ENCODE data around the gene CEACAM18.
"Not testable (repeated sequence)": the region's sequence is repeated elsewhere in the genome, so short reads cannot be mapped to it uniquely, and the experiment has no call there.

The CEACAM18 gene

DNA sequence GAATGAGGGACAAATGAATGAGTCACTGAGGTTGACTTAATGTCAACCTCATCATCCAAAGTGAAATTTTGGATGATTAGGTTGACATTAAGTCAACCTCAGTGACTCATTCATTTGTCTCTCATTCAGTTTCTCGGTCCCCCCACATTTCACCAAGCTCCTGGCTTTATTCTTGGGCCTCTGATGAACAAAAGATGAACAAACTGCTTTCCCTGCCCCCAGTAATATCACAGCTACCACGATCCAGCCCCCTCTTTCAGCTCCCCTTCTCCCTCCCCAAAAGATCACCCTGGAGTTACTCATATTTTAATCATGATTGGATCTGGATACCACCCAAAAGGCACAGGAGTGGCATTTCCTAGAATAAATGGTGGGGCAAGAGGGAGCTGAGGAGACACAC is 10.8 kb downstream of the CEACAM18 start:
- no peak for FAIRE-seq
- no peak for DNase-seq (ENCODE audit: insufficient read length, low spot score)

DNA sequence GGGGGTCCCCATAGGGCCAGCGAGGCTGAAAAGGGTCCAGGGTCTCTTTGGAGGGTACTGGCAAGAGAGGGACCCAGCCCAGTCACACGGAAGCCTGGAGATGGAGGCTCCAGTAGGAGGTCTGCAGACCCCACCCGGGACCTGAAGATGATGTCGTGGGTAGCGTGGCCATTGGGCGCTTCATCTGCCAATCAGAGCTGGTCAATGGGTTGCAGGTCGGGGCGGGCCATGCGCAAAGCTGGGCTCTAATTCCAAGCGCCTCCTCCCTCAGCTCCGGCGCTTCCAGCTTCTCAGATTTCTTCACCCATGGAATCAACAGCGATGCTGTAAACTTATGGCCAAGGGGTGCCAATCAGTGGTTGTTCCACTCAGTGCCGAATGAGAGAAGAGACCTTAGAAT is 12.3 kb downstream of the CEACAM18 start:
- no peak for FAIRE-seq
- DNase-seq (ENCODE audit: insufficient read length, low spot score) = no peak

DNA sequence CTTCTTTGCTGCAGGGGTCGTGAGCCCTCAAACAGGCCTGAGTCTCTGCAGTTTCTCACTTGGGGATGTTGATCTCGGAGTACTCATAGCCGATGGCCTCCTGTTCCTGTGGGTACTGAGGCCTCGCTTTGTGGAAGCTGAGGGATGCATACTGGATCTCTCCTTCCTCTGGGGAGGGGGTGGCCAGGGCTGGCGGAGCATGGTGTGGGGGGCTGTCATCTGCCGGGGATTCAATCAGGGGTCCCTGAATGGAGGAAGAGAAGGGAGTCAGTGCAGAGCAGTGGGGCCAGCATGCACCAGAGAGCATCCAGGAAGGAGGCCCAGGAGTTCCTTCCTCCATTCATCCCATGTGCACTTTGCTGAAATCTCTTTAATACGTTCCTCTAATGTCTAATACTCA is 13.2 kb downstream of the CEACAM18 start:
- DNase-seq (ENCODE audit: insufficient read length, low spot score) (no peak), FAIRE-seq (no peak)

DNA sequence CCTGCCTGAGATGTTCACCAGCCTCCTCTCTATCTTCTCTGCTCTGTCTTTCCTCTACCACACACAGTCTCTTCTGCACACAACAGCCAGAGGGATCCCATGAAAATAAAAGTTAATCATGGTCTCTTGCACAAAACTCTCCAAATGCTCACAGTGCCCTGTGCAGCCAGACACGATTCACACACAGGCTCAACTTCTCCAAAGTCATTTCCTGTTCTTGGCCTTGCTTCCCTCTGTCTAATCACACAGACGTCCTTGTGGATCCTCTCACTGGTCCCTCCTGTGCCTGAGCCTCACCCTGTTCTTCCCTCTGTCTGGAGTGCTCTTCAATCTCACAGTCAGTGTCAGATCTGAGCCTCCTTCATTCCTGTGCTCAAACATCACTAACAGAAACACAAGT is 15.4 kb downstream of the CEACAM18 start:
- DNase-seq (ENCODE audit: insufficient read length, low spot score) = no peak
- FAIRE-seq = no peak

DNA sequence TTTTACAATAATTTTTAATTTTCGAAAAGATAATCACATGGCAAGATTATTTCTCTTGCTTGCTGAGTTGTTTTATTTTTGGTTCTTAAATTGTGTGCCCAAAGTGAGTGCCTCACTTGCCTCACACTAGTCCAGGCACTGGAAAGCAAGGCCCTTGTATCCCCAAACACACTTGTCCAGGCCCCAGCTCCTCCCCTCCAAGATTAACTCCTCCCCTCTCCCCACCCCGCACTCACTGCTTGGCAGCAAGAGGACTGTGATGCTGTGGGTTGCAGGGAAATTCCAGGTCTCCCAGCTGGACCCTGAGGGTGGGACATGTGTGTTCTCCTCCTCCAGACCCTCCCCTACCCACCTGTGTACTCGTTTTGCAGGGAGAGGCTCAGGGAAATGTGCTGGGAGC is 19.3 kb downstream of the CEACAM18 start:
- DNase-seq (ENCODE audit: insufficient read length, low spot score) (no peak), FAIRE-seq (no peak)

DNA sequence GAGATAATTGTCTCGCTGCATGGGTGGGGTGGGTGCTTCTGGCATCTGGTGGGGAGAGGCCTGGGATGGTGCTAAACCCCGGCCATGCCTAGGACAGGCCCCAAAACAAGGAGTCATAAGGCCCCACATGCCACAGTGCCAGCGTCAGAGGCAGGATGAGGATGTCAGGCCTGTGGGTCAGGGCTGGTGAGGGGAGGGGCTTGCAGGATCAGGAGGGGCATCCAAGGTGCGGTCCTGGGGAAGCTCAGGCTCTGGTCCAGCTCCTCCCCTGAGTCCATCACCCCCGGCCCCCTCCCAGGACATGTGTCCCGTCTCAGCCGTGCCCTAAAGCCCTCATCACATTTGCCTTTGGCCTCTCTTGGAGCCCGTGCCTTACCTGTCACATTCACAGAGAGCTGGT is 22.6 kb downstream of the CEACAM18 start:
- not testable (repeated sequence) for DNase-seq (ENCODE audit: insufficient read length, low spot score)
- FAIRE-seq = peak; percentile 36

DNA sequence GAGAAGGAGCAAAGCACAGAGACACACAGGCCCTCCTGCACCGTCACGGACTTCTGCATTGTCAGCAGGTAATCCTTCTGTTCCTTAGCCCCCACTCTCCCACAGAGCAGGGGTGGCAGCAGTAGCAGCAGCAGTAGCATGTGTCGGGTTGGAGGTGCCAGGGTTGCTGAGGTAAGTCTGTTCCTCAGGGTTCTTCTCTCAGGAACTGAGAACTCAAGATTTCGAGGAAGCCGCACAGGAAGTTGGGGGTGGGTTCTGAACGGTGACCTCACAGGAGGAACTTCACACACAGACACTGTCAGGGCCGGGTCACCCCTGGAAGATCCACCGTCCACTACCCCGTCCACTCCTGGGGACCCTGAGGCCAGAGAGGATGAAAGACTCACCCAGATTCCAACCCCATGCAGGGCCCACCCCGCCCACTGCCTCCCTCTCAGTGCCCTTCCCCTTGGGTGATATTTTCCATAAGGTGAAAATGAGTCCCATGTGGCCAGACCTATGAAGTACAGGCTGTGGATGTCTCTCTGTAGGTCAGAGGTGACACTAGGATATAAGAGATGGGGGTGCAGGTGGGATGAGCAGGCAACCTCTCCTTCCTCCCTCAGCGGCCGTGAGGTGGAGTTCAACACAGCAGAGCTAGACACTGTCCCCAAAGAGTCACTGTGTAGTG is 23.4 kb downstream of the CEACAM18 start, which contains the start of gene SIGLEC12:
Gene SIGLEC12 (minus strand): TSS at position 207 of the 670 bp plus-strand sequence. CDS start 67 bp downstream, at position 140.
- DNase-seq (ENCODE audit: insufficient read length, low spot score) (no peak), FAIRE-seq (no peak)

DNA sequence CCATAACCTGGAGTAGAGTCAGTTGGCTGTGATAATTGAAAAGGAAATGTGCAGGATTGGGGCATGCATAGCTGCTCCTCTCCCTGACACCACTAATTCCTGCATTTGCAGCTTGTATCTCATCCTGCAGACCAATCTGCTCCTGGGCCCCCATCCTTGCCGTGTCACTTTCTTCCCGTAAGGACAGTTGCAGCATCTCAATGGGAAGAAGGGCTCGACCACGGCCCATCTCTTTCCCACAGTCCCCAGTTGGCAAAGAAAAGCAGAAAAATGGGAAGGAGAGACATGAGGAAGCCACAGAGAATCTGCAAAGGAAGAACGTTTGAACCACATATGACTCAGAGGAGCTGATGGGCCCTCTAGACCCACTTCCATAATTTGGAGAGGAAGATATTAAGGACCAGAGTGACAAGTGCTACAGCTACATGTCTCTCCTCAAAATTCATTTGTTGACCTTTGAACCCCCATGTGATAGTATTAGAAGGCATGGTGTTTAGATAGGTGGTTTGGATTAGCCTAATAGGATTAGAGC is 25.0 kb downstream of the CEACAM18 start:
- no peak for DNase-seq (ENCODE audit: insufficient read length, low spot score)

DNA sequence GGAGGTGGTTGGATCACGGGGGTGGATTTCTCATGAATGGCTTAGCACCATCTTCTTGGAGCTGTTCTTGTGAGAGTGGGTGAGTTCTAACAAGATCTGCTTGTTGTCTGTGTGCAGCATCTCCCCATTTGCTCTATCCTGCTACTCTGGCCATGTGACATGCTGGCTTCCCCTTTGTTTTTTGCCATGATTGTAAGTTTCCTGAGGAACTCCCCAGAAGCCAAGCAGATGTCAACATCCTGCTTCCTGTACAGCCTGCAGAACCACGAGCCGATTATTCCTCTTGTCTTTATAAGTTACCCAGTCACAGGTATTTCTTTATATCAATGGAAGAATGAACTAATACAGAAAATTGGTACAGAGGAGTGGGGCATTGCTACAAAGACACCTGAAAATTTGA is 25.6 kb downstream of the CEACAM18 start:
- no peak for DNase-seq (ENCODE audit: insufficient read length, low spot score)
- no peak for FAIRE-seq

More for the DNA sequence above, 25.0 kb downstream of the CEACAM18 start:
- FAIRE-seq = no peak

DNA sequence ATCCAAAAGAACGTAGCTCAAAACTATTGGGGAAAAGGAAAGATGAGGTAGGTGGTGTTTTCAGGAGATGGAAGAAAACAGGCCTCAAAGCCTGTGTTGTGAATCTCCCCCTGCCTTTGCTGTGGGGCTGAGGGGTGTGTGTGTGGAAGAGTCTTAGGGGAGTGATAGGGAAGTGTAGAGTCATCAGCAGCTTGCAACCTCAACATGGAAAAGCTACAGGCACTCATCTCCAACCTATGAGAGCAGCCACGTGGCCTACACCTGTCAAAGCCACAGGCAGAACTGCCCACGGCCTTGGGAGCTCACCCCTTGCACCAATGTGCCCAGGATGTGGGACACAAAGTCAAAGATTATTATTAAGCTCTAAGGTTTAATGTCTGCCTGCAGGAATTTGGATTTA is 27.6 kb downstream of the CEACAM18 start:
- no peak for FAIRE-seq
- DNase-seq (ENCODE audit: insufficient read length, low spot score) = no peak

DNA sequence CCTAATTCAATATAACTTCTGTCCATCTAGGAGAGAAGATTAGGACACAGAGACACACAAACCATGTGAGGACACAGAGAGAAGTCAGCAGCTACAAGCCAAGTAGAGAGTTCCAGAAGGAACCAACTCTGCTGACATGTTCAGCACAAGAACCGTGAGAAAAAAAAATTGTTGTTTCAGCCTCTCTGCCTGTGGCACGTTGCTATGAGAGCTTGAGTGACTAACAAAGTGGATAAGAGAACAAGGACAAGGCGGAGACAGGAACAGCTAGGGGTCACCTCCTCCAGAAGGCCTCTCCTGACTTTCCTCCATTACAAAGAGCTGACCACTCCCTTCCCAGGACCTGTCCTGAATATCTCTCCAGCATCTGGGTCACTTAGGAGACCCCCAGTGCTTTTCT is 28.9 kb downstream of the CEACAM18 start:
- FAIRE-seq (no peak), DNase-seq (ENCODE audit: insufficient read length, low spot score) (no peak)

DNA sequence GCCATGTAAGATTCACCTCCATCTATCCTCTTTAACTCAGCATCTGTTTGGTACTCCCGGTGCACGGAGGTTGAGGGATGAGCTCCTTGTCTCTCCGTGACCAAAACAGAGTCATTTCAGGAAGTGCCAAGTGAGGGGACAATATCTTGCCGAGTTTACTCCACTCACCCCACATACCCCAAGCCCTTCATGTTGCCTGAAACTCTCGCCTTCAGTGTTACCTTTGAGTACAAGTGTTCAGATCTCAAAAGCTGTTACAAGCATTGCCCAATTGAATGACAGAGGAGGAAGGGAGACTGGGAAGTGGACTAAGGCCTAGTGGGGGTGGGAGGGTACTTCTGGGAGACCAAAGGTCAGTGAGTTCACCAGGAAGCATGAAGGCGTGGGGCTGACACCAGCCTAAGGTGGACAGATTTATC is 29.3 kb downstream of the CEACAM18 start:
- no peak for DNase-seq (ENCODE audit: insufficient read length, low spot score)
- no peak for FAIRE-seq

DNA sequence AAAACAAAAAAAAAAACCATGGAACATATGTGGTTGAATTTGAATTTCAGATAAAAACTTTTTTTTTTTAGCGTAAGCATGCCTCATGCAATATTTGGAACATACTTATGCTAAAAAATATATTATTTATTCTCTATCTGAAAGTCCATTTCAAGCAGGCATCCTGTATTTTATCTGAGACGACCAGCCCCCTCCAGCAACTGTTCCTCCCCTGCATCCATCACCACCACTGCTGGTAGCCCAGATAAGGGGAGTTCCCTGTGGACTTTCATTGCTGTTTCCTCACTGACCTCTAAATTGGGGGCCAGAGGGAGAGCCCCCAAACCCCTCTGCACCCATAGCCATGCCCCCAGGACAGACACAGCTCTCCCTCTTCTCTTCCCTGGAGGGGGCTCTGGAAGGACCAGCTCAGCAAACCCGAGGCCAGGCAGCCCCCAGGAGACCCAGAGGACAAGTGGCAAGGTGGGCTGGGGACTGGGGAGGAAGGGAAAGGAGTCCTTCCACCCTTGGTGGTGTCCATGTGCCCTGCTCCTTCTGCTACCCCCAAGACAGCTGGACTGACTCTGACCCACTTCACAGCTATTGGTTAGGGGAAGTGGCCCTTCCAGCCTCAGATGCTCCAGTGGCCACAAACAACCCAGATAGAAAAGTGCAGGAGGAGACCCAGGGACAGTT is 29.9 kb downstream of the CEACAM18 start:
- DNase-seq (ENCODE audit: insufficient read length, low spot score) (no peak), FAIRE-seq (no peak)

DNA sequence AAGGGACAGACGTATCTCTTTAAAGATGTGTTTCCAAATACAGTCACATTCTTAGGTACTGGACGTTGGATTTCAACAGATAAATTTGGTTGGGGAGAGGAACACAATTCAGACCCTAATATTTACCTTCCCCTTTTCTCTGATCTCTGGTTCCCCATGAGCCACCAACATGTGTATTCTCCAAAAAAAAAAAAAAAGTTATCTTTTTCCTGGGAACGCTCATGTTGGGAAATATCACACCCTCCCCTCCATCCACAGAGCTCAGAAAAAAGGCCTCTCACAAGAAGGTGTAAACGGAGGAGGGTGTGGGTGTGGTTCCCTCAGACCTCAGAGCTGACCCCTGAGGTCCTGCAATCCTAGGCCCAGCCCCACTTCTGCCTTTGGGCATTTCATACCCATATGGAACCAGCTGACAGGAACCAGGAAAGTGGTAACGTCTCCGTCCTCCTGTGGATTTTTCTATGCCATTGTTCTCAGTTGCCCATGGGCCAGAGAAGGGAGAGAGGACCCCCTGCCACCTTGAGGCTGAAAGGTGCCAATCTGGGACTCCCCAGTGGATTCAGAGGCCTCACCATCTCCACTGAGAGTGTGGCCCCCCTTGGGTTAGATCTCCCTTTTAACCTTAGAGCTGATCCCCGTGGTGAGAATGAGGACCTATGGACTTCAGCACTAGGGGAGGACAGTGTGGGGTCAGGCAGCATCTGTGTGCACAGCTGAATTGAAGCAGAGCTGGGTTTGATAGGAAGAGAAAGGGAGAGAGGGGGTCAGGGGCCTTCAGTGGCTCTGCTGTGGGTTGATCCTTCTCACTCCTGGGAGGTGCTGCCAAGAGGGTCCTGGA is 31.7 kb downstream of the CEACAM18 start:
- no peak for DNase-seq (ENCODE audit: insufficient read length, low spot score)
- no peak for FAIRE-seq

DNA sequence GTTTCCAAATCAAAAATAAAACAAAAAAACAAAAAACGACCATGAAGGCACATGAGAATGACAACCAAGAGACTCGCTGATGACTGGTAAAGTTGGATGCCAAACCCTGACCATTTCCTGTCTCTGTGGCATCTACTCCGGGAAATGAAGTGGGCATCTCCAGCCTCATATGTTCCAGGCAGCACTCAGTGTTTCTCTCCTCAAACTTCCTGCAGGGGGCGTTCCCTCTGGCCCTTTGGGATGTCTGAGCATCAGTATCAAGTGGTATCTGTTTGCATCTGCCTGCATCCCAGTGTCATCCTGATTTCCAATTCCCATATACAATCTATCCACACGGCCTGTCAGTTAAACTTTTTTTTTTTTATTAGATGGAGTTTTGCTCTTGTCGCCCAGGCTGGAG is 33.0 kb downstream of the CEACAM18 start:
- DNase-seq (ENCODE audit: insufficient read length, low spot score) = no peak

DNA sequence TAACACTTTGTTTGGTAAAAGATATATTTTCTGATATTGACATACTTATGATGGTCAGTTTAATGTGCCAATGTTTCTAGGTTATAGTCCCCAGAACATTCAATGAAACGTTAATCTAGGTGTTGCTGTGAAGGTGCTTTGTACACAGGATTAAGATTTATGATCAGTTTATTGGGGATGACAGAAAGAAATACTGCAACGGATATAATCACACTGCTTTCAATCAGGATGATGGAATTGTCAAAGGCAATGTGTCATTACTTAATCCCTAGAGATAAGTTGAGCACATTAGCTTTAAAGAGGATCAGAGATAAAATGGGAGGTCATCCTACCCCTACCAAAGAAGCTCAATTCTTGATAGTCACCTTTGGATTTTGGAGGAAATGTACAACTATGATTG is 35.6 kb downstream of the CEACAM18 start:
- FAIRE-seq = no peak

More for the DNA sequence above, 33.0 kb downstream of the CEACAM18 start:
- FAIRE-seq = no peak

DNA sequence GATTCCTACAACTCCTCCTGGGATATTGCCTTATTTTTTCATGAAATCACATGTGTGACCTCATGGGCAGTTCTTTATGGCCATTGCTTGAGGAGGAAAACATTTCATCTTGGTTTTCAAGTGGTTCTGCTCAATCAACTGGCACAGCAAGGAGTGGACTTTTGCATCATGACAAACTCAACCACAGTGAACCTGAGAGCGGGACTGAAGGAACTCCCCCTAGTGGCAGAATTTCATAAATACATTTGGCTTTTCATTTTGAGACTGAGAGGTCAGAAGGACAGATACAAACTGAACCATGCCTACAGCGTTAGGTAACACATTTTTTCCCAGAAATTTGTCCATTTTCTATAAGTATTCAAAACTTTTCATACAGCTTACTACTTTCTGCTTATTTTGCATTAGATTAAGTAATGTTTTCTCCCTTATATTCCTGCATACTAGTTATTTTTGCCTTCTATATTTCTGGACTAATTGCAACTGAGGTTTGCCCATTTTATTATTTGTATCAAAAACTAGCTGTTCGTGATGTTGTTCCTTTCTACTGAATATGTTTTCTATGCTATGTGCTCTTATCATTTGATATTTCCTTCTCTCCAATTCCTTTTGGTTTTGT is 36.6 kb downstream of the CEACAM18 start:
- DNase-seq (ENCODE audit: insufficient read length, low spot score) (peak; percentile 54), FAIRE-seq (no peak)

More for the DNA sequence above, 35.6 kb downstream of the CEACAM18 start:
- DNase-seq (ENCODE audit: insufficient read length, low spot score) = no peak

DNA sequence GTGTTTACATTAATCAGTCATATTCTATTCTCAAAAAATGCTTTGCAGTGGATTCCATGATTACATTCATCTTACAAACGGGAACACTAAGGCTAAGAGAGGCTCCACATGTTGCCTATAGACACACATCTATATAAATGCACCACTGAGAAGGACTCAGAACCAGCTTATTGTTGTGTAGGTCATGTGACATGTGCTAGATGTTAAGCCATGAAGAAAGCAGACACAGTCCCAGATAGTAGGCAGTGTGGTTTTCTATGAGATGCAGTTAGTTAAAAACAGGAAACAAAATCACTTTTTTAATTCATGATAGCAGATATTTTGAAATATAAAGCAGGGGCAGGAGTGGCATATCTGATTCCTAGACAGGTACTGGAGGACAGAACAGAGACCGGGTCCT is 42.4 kb downstream of the CEACAM18 start:
- DNase-seq (ENCODE audit: insufficient read length, low spot score) = no peak
- no peak for FAIRE-seq

DNA sequence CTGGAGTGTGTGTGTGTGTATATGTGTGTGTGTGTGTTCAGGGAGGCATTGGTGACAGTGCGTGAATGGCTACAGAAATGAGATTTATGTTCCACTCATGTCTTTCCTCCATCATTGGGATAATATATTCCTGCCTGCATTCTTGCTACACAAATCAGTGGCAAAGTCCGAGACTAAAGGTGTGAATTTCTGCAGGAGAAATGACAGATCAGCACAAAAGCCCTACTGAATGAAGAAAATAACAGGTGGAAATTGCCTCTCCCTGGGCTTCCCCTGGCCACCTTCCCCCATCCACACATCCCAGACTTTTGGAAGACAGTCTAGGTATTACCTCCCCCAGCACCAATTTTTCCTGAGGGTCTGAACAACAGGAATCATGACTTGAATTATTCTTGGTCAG is 43.0 kb downstream of the CEACAM18 start:
- FAIRE-seq (no peak), DNase-seq (ENCODE audit: insufficient read length, low spot score) (no peak)

DNA sequence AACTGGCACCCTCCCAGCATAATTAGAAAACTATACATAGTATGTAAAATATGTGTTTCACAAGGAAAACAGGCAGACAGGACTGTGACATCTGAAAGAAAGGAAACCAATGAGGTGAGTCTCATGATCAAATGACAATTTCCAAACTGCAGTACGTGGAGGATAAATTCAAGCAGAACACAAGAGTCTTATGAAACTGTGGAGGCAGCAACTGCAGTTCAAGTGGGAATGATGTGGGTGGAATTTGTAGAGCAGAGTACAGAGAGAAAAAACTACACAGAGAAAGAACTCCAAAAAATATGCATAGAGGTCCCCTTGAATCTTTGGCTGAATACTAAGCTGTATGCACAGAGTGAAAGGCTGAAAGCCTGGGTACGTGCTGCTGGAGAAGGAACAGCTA is 43.4 kb downstream of the CEACAM18 start:
- DNase-seq (ENCODE audit: insufficient read length, low spot score) = no peak
- no peak for FAIRE-seq
